HG03575 (cell line): Measurements from ENCODE around the gene CSF1.
A peak's percentile ranks its signal among the peaks of the same experiment; 100 is the strongest.

Experiments used
- ATAC-seq: cut with Tn5 transposase; IDR thresholded peaks from one replicate; pipeline ENCODE4 v1.9.1; 2021; ENCODE audit not compliant: unreplicated experiment, insufficient number of reproducible peaks, low FRiP score; ENCODE audit errors: extremely low read depth

CSF1 gene

DNA sequence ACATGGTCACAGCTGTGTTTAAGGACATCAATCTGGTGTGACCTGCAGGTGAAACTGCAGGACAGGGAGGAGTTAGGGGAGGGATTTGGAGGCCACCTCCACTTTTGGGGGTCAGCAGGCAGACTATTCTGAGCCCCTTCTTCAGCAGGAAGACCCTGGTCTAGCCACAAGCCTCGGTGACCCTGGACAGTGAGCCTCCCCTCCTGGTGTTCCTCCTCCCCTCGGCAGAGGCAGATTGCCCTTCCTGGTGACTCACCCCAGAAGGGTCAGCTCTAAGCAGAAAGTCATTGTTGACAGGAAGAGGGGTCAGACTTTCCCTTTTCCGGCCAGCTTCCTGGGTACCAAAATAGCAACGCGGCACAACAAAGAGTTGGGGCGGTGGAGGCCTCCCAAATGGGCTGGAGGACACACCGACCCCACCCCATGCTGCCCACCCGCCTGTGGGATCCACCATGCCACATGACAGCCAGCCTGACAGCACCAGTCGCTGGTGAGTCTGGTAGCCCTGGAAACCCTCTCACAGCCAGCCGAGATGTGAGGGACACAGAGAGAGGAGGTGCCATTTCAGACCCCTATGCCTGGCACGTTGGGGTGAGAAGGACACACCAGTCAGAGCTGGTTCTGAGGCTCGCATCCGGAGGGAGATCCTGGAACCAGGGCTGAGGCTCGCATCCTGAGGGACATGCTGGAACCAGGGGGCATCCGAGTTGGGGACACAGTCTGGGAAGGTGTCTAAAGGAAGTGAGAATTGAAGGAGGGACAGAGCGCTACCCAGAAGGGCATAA lies 14.7 kb upstream of the CSF1 start:
- ATAC-seq, result no peak

- no peak for ATAC-seq
Observed at GRCh38 chr1:109896681-109897080, 14.0 kb upstream of the CSF1 start.

DNA sequence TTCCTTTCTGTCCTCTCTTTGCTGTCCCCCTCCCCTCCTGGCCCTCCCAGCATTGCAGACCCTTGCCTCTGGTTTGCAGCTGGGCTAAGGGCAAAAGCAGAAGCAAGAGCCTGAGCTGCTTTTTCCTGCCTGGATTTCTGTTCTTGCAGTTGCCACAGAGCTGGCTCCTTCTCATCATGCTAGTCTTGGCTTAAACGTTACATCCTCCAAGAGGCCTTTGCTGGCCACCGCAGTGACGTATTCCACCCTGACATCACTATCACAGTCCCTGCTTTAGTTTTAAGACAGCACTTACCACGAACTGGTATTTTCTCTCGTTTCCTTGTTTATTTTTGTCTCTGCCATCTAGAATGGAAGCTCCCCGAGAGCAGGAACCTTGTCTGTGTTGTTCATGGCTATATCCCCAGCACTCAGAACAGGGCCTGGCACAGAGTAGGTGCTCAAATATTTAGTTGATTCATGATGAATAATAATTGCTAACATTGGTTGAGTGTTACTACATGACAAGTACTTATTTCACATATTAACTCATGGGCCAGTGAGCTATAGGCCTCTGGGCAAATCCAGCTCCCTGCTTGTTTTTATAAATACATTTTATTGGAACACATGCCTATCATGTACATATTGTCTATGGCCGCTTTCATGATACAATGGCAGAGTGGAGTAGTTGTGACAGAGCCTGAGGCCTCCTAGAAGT lies 13.2 kb upstream of the CSF1 start:
- ATAC-seq, result no peak

- no peak for ATAC-seq
Observed at GRCh38 chr1:109898842-109899241, 11.8 kb upstream of the CSF1 start.

DNA sequence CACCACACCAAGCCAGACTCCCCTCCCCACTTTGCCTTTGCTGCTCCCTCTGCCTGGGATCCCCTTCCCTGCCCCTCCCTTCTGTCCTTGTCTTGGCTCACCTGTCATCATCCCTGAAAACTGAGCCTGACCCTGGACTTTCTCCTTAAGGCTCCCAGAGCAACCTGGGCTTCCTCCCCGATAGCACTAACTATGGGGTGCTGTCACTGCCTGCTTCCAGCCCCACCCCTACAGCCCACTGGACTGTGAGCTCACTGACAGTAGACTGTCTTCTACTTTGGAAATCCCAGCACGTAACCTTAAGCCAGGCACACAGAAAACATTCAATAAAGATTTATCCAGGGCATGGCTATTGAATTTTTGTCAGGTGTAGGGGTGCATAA lies 9.5 kb upstream of the CSF1 start:
- no peak for ATAC-seq

- ATAC-seq, result no peak
Observed at GRCh38 chr1:109901524-109902145, 9.0 kb upstream of the CSF1 start.

DNA sequence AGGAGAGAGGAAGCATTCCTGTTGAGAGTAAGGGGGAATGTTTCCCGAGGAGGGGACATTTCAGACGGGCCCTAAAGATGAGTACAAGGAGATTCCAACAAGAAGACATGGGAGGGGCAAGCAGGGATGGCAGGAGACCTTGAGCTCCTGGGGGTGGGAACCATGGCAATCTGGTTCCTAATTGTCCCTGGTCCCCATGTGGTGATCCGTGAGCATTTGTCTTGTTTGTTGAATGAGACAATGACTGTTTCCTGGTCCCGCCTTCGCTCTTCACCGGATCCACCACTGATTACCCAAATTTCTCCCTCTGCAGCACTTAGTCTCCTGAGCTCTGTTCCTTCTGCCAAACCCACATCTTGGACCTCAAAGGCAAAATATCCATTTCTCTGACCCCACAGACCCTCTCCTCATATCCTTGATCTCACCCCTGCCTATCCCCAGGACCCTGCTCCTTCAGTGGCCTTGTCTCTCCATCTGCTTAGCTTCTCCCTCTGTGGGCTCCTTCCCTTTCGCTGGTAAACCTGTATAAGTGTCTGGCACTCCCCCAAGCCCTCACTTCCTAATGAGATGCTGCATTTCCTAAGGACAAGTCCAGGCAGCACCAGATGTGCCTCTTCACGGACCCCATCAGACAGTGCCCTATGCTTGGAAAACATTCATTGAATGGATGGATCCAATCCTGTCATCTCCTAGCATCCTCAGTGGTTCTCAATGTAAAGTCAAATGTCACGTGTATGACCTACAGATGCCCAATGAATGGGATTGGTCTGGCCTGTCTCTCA lies 8.3 kb upstream of the CSF1 start:
- no peak for ATAC-seq

- ATAC-seq, result no peak
Observed at GRCh38 chr1:109903376-109903930, 7.2 kb upstream of the CSF1 start.

- ATAC-seq, result no peak
Observed at GRCh38 chr1:109904105-109904817, 6.4 kb upstream of the CSF1 start.

DNA sequence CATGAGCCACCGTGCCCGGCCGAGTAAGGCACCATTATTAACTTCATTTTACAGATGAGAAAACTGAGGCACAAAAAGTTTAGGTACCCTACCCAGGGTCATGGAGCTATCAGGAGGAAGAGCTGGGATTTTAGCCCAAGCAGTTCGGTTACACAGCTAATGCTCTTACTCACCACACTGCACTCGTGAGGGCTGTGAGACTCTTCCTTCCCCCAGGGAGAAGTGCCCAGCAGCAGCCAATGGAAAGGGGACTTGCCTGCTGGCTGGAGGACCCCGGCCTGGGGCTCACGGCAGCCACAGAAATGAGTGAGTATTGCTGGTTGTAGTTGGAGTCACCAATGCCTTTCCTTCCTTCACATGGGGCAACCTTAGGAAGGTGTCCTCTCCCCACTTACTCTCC lies 5.2 kb upstream of the CSF1 start:
- no peak for ATAC-seq

DNA sequence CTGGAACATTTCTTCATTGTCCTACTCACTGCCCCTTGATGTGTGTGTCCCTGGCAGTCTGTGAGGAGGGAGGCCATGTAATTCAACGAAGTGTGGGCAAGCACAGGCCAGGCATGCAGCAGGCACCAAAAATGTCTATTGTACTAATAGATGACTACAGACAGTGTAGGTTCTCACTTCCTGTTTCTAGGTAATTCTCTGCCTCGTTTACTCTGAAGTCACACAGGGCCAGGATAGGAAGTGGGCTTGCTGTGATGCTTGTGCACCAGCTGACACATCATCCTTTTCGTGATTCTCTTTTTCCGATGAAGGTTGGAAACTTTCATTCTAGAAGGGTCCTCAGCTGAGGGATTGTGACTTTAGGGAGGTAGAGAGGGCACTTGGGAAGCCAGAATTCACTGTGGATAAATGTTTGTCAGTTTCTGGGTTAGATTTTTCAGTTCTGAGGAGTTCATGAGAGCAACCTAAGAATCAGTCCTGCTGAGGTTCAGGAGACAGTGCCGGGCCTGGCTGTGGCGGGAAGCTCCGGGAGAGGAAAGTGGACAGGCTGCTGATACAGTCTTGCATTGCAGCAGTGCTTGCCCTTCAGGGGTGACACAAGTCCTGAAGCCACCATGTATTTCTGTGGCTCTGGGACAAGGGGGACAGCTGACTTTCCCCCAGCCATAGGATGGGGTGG lies 4.3 kb upstream of the CSF1 start:
- ATAC-seq, result peak; percentile 92

DNA sequence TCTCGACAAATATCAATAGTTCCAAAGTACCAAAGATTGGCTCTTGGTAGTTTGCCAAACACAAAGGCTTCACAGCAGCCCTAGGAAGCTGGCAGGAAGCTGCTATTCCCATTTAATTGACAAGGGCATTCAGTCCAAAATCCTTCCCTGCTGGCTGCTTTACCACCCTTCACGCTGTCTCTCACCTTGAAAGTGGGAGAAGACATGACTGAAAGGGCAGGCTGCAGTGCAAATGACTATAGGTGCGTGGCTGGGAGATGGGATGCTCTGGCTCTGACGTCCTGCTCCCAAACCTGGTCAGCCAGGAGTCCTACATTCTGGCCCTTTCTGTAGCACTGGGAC lies 3.8 kb upstream of the CSF1 start:
- no peak for ATAC-seq

- ATAC-seq, result no peak
Observed at GRCh38 chr1:109907190-109907774, 3.4 kb upstream of the CSF1 start.

DNA sequence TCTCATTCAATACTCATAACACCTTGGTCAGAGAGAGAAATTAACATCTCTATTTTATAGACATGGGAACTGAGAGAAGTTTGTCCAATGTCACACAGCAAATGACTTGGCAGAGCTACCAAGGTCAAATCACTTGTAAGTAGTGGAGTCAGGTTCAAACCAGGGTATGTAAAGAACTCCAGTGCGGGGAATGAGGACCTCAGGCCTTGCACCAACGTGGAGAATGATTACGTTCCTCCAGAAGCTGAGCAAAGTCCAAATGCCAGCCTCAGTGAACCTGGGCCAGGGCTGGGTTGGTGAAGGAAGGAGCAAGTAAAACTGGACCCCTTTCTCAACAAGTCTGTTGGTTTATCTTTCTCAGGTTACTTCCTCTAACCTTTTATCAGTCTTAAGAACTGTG lies 1.8 kb upstream of the CSF1 start:
- ATAC-seq, result no peak

DNA sequence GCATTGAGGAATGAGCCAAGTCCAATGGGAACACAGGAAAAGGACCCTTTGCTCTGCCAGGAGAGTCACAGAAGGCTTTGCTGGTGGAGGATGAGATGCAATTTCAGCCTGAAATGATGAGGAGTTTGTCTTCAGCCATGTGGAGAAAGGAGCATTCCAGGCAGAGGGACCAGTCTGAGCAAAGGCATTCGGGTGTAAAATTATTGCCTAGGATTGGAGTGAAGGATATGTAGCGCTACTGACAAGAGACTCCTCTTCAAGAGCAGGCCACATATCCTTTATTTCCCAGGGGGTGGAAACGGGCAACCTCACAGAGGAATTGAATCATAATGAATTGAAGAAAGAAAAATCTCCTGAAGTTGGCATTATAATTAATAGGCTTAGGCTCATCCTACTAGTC lies 1.1 kb upstream of the CSF1 start:
- no peak for ATAC-seq

DNA sequence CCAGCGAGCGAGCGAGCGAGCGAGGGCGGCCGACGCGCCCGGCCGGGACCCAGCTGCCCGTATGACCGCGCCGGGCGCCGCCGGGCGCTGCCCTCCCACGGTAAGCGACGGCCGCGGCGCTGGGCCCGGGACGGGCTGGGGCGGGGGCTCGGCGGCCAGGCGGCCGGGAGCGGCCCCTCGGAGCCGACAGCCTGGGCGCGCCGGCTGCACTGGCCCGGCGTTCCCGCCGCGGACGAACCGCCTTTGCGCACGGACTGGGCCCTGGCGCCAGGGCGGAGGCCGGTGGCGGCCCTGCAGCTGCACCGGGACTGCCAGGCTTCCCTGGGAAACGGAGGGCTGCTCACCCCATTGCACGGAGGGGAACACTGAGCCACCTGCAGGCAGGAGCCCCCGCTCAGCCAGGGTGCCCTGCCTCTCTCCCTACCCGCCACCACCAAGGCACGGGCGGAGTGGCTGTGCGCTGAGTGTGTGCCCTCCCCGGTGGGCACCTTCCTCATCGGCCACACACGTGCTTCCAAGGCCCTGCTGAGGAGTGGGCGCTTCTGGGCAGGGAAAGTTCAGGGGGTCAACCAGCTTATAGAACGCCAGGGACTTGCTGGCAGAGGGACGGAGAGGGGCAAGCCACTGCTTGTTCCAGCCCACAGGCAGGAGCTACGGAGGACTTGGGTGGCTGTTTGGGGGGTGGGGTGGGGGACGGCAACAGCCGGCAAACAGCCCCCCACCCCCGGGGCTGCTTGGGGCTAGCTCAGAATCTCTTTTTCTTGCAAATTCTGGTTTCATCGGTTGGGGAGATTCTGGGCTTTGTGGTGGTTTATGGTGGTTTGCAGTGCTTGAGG lies 532 bp downstream of the CSF1 start:
- no peak for ATAC-seq

GRCh38 chr1:109912214-109912861 lies 1.7 kb downstream of the CSF1 start:
- ATAC-seq, result no peak
